ENCODE measurements around the gene CD36. TPM values are rescaled to one million over a fixed set of nuclear protein-coding genes. Genes with fewer than 3 reads are reported as not detected.
"Not testable (repeated sequence)": the region's sequence is repeated elsewhere in the genome, so short reads cannot be mapped to it uniquely, and the experiment has no call there.

Gene CD36
- total RNA-seq, 4 donors from 2014 or later = 210 to 375 (median 311) TPM

DNA sequence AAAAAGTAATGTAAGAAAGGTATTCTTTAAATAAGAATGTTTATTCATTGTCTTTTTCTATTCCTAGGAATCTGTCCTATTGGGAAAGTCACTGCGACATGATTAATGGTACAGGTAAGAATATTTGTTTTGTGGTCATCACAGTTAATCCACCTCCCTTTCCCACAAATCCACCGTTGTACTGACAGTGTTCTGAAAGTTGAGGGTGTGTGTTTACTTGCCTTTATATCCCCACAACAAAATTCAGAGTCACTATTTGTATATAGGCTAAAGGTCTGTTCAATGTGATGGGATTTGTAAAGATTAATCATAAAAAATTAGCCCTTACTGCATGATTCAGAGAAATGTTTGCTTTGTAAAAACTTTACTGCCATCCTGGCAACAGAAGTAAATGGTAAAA, 27.9 kb downstream of the CD36 start:
- peak overlapping the region in 3 of 4 donors; percentile 6 to 21 (median 8) for H3K27ac ChIP-seq
- no peaks in the 10 kb centered on the region for H3K9me3 ChIP-seq
- H3K27me3 ChIP-seq = no peaks in the 10 kb centered on the region
- no peak for TF ChIP-seq POLR2A (IDR thresholded peaks at IDR 0.05)
- TF ChIP-seq, protein P1, sequence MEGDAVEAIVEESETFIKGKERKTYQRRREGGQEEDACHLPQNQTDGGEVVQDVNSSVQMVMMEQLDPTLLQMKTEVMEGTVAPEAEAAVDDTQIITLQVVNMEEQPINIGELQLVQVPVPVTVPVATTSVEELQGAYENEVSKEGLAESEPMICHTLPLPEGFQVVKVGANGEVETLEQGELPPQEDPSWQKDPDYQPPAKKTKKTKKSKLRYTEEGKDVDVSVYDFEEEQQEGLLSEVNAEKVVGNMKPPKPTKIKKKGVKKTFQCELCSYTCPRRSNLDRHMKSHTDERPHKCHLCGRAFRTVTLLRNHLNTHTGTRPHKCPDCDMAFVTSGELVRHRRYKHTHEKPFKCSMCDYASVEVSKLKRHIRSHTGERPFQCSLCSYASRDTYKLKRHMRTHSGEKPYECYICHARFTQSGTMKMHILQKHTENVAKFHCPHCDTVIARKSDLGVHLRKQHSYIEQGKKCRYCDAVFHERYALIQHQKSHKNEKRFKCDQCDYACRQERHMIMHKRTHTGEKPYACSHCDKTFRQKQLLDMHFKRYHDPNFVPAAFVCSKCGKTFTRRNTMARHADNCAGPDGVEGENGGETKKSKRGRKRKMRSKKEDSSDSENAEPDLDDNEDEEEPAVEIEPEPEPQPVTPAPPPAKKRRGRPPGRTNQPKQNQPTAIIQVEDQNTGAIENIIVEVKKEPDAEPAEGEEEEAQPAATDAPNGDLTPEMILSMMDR (IDR thresholded peaks at IDR 0.05 in 4 of 5, conservative IDR thresholded peaks at IDR 0.05 in 1 of 5) = no peak
- in situ Hi-C loops (cut with MboI; ENCODE audit: low sequenced_read_pairs in 4 of 4) (loop anchor here in 2 of 4 donors (25.0 kb wide), 2 partner anchors 579 to 604 kb away; no protein-coding TSS in a partner anchor), intact Hi-C loops (cut with DNase I; ENCODE audit: low total_unique reads) (no loop called here)
- peaks cover 0 to 43% of the 10 kb centered on the region in 2 donors for H3K36me3 ChIP-seq
- H3K4me1 ChIP-seq = no peaks in the 10 kb centered on the region
- no peak for ATAC-seq
- DNase-seq = no peak
- H3K4me3 ChIP-seq = no peak overlapping the region

DNA sequence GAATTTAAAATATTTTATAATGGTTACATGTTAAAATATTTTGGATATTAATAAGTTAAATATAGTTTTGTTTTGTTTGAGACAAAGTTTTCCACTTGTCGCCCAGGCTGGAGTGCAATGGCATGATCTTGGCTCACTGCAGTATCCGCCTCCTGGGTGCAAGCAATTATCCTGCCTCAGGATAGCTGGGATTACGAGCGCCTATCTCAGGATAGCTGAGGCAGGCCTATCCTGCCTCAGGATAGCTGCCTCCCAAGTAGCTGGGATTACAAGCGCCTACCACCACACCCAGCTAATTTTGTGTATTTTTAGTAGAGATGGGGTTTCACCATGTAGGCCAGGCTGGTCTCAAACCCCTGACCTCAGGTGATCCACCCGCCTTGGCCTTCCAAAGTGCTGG, 30.9 kb downstream of the CD36 start:
- DNase-seq; H3K27me3 ChIP-seq; ATAC-seq; H3K9me3 ChIP-seq; H3K27ac ChIP-seq; H3K4me1 ChIP-seq; intact Hi-C loops (cut with DNase I; ENCODE audit: low total_unique reads); H3K4me3 ChIP-seq: not testable (repeated sequence)
- peaks cover 0 to 59% of the 10 kb centered on the region in 2 donors for H3K36me3 ChIP-seq
- in situ Hi-C loops (cut with MboI; ENCODE audit: low sequenced_read_pairs in 4 of 4) = loop anchor here in 2 of 4 donors (25.0 kb wide), 2 partner anchors 582 to 607 kb away; no protein-coding TSS in a partner anchor

DNA sequence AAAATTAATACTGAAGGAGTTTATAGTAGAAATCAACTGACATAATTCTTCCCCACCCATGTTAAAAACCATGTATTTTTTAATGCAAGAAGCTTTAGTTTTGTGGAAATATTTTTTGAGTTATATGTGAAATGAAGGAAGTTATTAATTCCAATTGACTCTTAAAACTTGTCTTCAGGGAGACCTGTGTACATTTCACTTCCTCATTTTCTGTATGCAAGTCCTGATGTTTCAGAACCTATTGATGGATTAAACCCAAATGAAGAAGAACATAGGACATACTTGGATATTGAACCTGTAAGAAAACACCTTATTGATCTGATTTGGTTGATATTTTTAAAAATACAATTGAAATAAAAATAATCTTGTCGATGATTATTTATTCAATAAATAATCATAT, 33.3 kb downstream of the CD36 start:
- H3K36me3 ChIP-seq = peaks cover 0 to 67% of the 10 kb centered on the region in 2 donors
- H3K9me3 ChIP-seq = no peaks in the 10 kb centered on the region
- no peaks in the 10 kb centered on the region for H3K27me3 ChIP-seq
- DNase-seq (no peak), ATAC-seq (no peak)
- no peak overlapping the region for H3K4me3 ChIP-seq
- no peak overlapping the region for H3K27ac ChIP-seq
- in situ Hi-C loops (cut with MboI; ENCODE audit: low sequenced_read_pairs in 4 of 4) = loop anchor here in 2 of 4 donors (25.0 kb wide), 2 partner anchors 584 to 609 kb away; no protein-coding TSS in a partner anchor
- intact Hi-C loops (cut with DNase I; ENCODE audit: low total_unique reads) = no loop called here
- TF ChIP-seq, protein P1 (IDR thresholded peaks at IDR 0.05 in 4 of 5, conservative IDR thresholded peaks at IDR 0.05 in 1 of 5) = no peak
- TF ChIP-seq POLR2A (IDR thresholded peaks at IDR 0.05) = no peak
- no peaks in the 10 kb centered on the region for H3K4me1 ChIP-seq

DNA sequence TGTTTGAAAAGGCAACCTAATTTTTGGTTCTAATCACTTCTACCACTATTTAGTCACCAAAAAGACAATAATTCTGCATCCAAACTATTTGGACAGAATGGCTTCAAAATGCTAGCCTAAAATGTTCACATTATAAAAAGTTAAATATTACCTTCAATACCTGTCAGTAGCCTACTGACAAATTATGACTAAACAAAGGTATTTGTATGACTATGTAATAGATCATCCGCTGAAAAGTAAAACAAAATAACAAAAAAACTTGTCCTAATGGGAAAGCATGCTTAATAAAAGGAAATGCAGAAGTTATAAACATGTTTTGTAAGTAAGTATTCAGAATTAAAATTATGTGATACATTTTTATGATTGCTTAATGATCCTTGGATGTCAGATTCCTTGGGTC, 36.6 kb downstream of the CD36 start:
- H3K4me3 ChIP-seq = no peak overlapping the region
- H3K36me3 ChIP-seq = peaks cover 0 to 56% of the 10 kb centered on the region in 2 donors
- TF ChIP-seq POLR2A (IDR thresholded peaks at IDR 0.05) = no peak
- TF ChIP-seq, protein P1 (IDR thresholded peaks at IDR 0.05 in 4 of 5, conservative IDR thresholded peaks at IDR 0.05 in 1 of 5) = no peak
- intact Hi-C loops (cut with DNase I; ENCODE audit: low total_unique reads) = no loop called here
- no peaks in the 10 kb centered on the region for H3K9me3 ChIP-seq
- H3K27ac ChIP-seq = no peak overlapping the region
- peaks cover 0 to 12% of the 10 kb centered on the region in 2 donors for H3K4me1 ChIP-seq
- H3K27me3 ChIP-seq = no peaks in the 10 kb centered on the region
- in situ Hi-C loops (cut with MboI; ENCODE audit: low sequenced_read_pairs in 4 of 4) = loop anchor here in 1 of 4 donors (25.0 kb wide), 1 partner anchor 587 kb away; no protein-coding TSS in a partner anchor
- ATAC-seq = no peak
- DNase-seq = no peak

DNA sequence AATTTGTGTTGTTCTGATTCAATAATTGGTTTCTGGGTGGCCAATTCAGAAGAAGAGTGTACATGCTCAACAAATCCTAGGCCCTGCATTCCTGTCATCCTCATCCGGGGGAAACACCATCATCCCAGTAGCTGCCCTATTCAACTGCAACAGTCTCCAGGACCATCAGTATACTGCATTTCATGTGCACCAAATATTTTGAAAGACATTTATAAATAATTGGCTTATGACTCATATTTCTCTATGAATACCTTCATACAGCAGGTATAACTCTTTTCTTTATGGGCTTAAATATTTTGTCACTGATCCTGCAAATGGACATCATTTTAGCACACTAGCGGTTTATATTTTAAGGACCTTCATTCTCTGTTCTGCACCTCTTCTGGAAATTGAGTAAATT, 38.0 kb downstream of the CD36 start:
- H3K4me1 ChIP-seq = peaks cover 8 to 15% of the 10 kb centered on the region in 2 donors
- no peak for DNase-seq
- H3K4me3 ChIP-seq = no peak overlapping the region
- no peak overlapping the region for H3K27ac ChIP-seq
- H3K9me3 ChIP-seq = no peaks in the 10 kb centered on the region
- intact Hi-C loops (cut with DNase I; ENCODE audit: low total_unique reads) (no loop called here), in situ Hi-C loops (cut with MboI; ENCODE audit: low sequenced_read_pairs in 4 of 4) (loop anchor here in 1 of 4 donors (25.0 kb wide), 1 partner anchor 586 kb away; no protein-coding TSS in a partner anchor)
- no peak for TF ChIP-seq POLR2A (IDR thresholded peaks at IDR 0.05)
- TF ChIP-seq, protein P1 (IDR thresholded peaks at IDR 0.05 in 4 of 5, conservative IDR thresholded peaks at IDR 0.05 in 1 of 5) = no peak
- H3K27me3 ChIP-seq = no peaks in the 10 kb centered on the region
- ATAC-seq = no peak
- peaks cover 0 to 44% of the 10 kb centered on the region in 2 donors for H3K36me3 ChIP-seq

Data from gastrocnemius medialis (tissue), 4 donors.